IMR-90 (cell line): ENCODE data around the gene DNM3. TPM values are rescaled to one million over a fixed set of nuclear protein-coding genes. Genes with fewer than 3 reads are reported as not detected.

Experiments
- ATAC-seq: fragments of 200-7000 bp; cut with Tn5 transposase; 2 replicates; pipeline ENCODE4 v1.9.1; 2020; ENCODE audit warnings: low read depth, mild to moderate bottlenecking, moderate library complexity
- BruUV-seq: library from RNA; stranded (reverse); fragments of 400-500 nt; replicated peaks from 2 replicates; lab custom pipeline; 2021; lab: Mats Ljungman, UMichigan
- CTCF ChIA-PET: fragments of 300-600 bp; formaldehyde crosslinking; extraction: SDS; loops from one replicate; lab custom pipeline; 2021; ENCODE audit warnings: antibody characterized with exemption; lab: Yijun Ruan, JAX
- POLR2A ChIA-PET: fragments of 300-600 bp; sonication (Branson Sonifier 250); formaldehyde crosslinking; loops from one replicate; lab custom pipeline; 2022; ENCODE audit warnings: antibody characterized with exemption; ENCODE audit not compliant: unreplicated experiment; lab: Charles Lee
- DNase-seq: peaks from one replicate; pipeline ENCODE4 v3.0.0; 2013
- H2AFZ ChIP-seq: replicated peaks from 2 replicates; pipeline ENCODE3; 2013; ENCODE audit warnings: low read length, mild to moderate bottlenecking; ENCODE audit not compliant: poor library complexity
- H2AK5ac ChIP-seq: 2 replicates; pipeline ENCODE4 v1.6.1; 2013; ENCODE audit warnings: low read depth, low read length, inconsistent platforms
- H2AK9ac ChIP-seq: replicated peaks from 2 replicates; pipeline ENCODE3; 2013; ENCODE audit warnings: mild to moderate bottlenecking, low read depth, low read length, moderate library complexity; ENCODE audit not compliant: poor library complexity
- H2BK120ac ChIP-seq: 2 replicates; pipeline ENCODE4 v1.6.1; 2013; ENCODE audit warnings: low read depth, low read length, inconsistent platforms
- H2BK15ac ChIP-seq: 3 replicates; pipeline ENCODE4 v1.6.1; 2013; ENCODE audit warnings: low read depth, low read length, inconsistent platforms
- H2BK20ac ChIP-seq: 2 replicates; pipeline ENCODE4 v1.6.1; 2013; ENCODE audit warnings: low read depth, mild to moderate bottlenecking, inconsistent platforms, low read length, moderate library complexity
- H2BK5ac ChIP-seq: 2 replicates; pipeline ENCODE4 v1.6.1; 2013; ENCODE audit warnings: mild to moderate bottlenecking, low read depth, low read length, inconsistent platforms; ENCODE audit not compliant: poor library complexity, severe bottlenecking
- H3K14ac ChIP-seq: replicated peaks from 2 replicates; pipeline ENCODE4 v1.6.1; 2013; ENCODE audit warnings: low read depth, low read length, inconsistent platforms
- H3K18ac ChIP-seq: 2 replicates; pipeline ENCODE4 v1.6.1; 2013; ENCODE audit warnings: low read depth, low read length, control low read depth
- H3K23ac ChIP-seq: 2 replicates; pipeline ENCODE4 v1.6.1; 2013; ENCODE audit warnings: low read depth, low read length, inconsistent platforms
- H3K27ac ChIP-seq: 2 replicates; pipeline ENCODE4 v1.5.1; 2013; ENCODE audit warnings: mild to moderate bottlenecking, control low read depth, low read length; ENCODE audit not compliant: insufficient read depth
- H3K27me3 ChIP-seq: 2 replicates; pipeline ENCODE4 v1.6.1; 2013; ENCODE audit warnings: low read length; ENCODE audit not compliant: control insufficient read depth, insufficient read depth
- H3K36me3 ChIP-seq: 2 replicates; pipeline ENCODE4 v1.6.1; 2013; ENCODE audit warnings: low read length, mixed read lengths; ENCODE audit not compliant: control insufficient read depth, insufficient read depth
- H3K4ac ChIP-seq: 2 replicates; pipeline ENCODE4 v1.6.1; 2013; ENCODE audit warnings: low read depth, low read length, inconsistent platforms
- H3K4me1 ChIP-seq: 2 replicates; pipeline ENCODE4 v1.6.1; 2013; ENCODE audit warnings: low read length, mixed read lengths; ENCODE audit not compliant: control insufficient read depth, insufficient read depth
- H3K4me2 ChIP-seq: 2 replicates; pipeline ENCODE4 v1.6.1; 2013; ENCODE audit warnings: low read depth, mild to moderate bottlenecking, control low read depth, low read length, moderate library complexity
- H3K4me3 ChIP-seq: 2 replicates; pipeline ENCODE4 v1.5.1; 2013; ENCODE audit warnings: low read depth, mild to moderate bottlenecking, control low read depth, low read length, moderate library complexity; ENCODE audit not compliant: insufficient read depth
- H3K56ac ChIP-seq: 2 replicates; pipeline ENCODE4 v1.6.1; 2013; ENCODE audit warnings: low read length, inconsistent platforms; ENCODE audit not compliant: insufficient read depth; ENCODE audit errors: extremely low read depth
- H3K79me1 ChIP-seq, 2 experiments: 2 replicates each; pipeline ENCODE4 v1.6.1; 2013; ENCODE audit warnings: low read length in 2 of 2, inconsistent platforms in 1 of 2, low read depth in 1 of 2
- H3K9ac ChIP-seq: 2 replicates; pipeline ENCODE4 v1.6.1; 2013; ENCODE audit warnings: low read depth, low read length, control low read depth
- H3K9me1 ChIP-seq: 2 replicates; pipeline ENCODE4 v1.6.1; 2013; ENCODE audit warnings: low read length, inconsistent platforms; ENCODE audit not compliant: insufficient read depth
- H3K9me3 ChIP-seq: 2 replicates; pipeline ENCODE4 v1.6.1; 2013; ENCODE audit warnings: low read length; ENCODE audit not compliant: control insufficient read depth, insufficient read depth
- H4K20me1 ChIP-seq: 2 replicates; pipeline ENCODE4 v1.6.1; 2013; ENCODE audit warnings: low read length, inconsistent platforms; ENCODE audit not compliant: insufficient read depth
- H4K5ac ChIP-seq: 2 replicates; pipeline ENCODE4 v1.6.1; 2013; ENCODE audit warnings: mild to moderate bottlenecking, low read depth, low read length, control low read depth
- H4K8ac ChIP-seq, 2 experiments: 2 replicates each; pipeline ENCODE4 v1.6.1; 2013; ENCODE audit warnings: low read depth in 2 of 2, low read length in 2 of 2, control low read depth in 1 of 2, inconsistent platforms in 1 of 2
- H4K91ac ChIP-seq: 2 replicates; pipeline ENCODE4 v1.6.1; 2013; ENCODE audit warnings: low read depth, low read length, inconsistent platforms; ENCODE audit not compliant: insufficient read depth
- BHLHE40 ChIP-seq: fragments of 150-350 bp; IDR thresholded peaks from 2 replicates; pipeline ENCODE4 v1.6.1; 2016; ENCODE audit warnings: mild to moderate bottlenecking, low read depth, low read length
- CEBPB ChIP-seq: IDR thresholded peaks from 2 replicates; pipeline ENCODE4 v1.6.1; 2012; ENCODE audit warnings: low read depth, low read length, improper control_type of control experiment
- FOS ChIP-seq: fragments of 150-350 bp; IDR thresholded peaks from 2 replicates; pipeline ENCODE4 v1.6.1; 2016; ENCODE audit warnings: low read depth, low read length
- NFE2L2 ChIP-seq: fragments of 150-350 bp; IDR thresholded peaks from 2 replicates; pipeline ENCODE4 v1.6.1; 2016; ENCODE audit warnings: low read depth, mild to moderate bottlenecking, low read length
- POLR2A ChIP-seq: IDR thresholded peaks from 2 replicates; pipeline ENCODE4 v1.6.1; 2012; ENCODE audit warnings: mild to moderate bottlenecking, low read depth, low read length
- SMC3 ChIP-seq: fragments of 150-350 bp; IDR thresholded peaks from 2 replicates; pipeline ENCODE4 v1.6.1; 2016; ENCODE audit warnings: low read depth, mild to moderate bottlenecking, antibody characterized with exemption, low read length, moderate library complexity
- WGBS, 2 experiments: methylation state at CpG; one replicate each; pipeline versions ENCODE4 v1.1.5 to v1.1.7; 2013; ENCODE audit warnings: missing lambda C conversion rate in 2 of 2; ENCODE audit not compliant: insufficient read length in 1 of 2; ENCODE audit errors: extremely low coverage in 2 of 2; 5-methylcytosine and 5-hydroxymethylcytosine counted together
- dilution Hi-C: fragments of 300-500 bp; cut with HindIII; formaldehyde crosslinking; loops from one replicate; pipeline ENCODE4 v1.14.3; 2018; ENCODE audit warnings: low sequenced_read_pairs; ENCODE audit not compliant: unreplicated experiment
- in situ Hi-C: fragments of 300-500 bp; cut with MboI; formaldehyde crosslinking; loops from 3 replicates; pipeline ENCODE4 v1.14.3; 2019; ENCODE audit warnings: low sequenced_read_pairs, inconsistent platforms, mixed read lengths
- intact Hi-C: fragments of 100-400 bp; cut with micrococcal nuclease; formaldehyde crosslinking; loops from 2 replicates; pipeline ENCODE4 v1.10.0; 2022
- polyA plus RNA-seq, 3 experiments: library from polyadenylated mRNA; depleted of rRNA; stranded (reverse); fragments of >200 nt; gene quantifications; 2 replicates each; pipeline ENCODE4 v1.2.3, GENCODE V29; 2012; ENCODE audit warnings: low replicate concordance in 1 of 3
- total RNA-seq: library from RNA; depleted of rRNA; stranded (reverse); fragments of >200 nt; gene quantifications from 2 replicates; pipeline ENCODE4 v1.2.3, GENCODE V29; 2012
- TF ChIP-seq, protein P1 (sequence below): fragments of 150-350 bp; IDR thresholded peaks from 2 replicates; pipeline ENCODE4 v1.6.1; 2017; ENCODE audit warnings: mild to moderate bottlenecking, antibody characterized with exemption, low read length, low read depth

The DNM3 gene
- total and polyA plus RNA-seq, 2 of the 4 experiments (the other 2 are of a cell fraction): 0.36 TPM

DNA sequence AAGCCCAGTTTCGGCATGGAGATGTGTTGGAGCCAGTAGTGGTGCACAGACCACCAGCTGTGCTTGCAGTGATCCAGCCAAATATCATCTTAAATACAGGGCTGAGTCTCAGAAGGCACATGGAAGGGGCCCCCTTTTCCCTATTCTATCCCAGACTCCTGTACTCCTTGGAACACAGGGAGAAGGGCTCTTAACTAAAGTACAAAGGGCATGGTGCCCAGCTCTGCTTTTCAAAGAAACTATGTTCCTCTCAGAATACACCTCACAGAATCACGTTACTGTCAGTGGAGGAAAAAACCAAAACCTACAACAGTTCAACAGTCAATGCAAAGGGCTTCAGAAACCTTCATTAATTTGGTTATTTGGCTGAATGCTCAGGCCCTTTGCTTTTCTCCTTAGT, 398.6 kb downstream of the DNM3 start:
- POLR2A ChIA-PET: interaction anchor here (0.6 kb wide), 1 partner anchor 97 kb away, joined by 4 read pairs; no protein-coding TSS in a partner anchor
- Histone ChIP-seq H3K9me3 (no peaks in the 10 kb centered on the region), H2BK5ac (no peak overlapping the region), H4K91ac (no peak overlapping the region), H3K4ac (no peak overlapping the region), H3K27ac (no peak overlapping the region), H2AK9ac (no peak overlapping the region), H3K18ac (no peak overlapping the region), H3K9me1 (no peaks in the 10 kb centered on the region; the same call in 1 of the 2 replicates), H2AFZ (no peak overlapping the region), H3K79me1 (no peaks in the 10 kb centered on the region), H4K20me1 (no peaks in the 10 kb centered on the region), H3K36me3 (no peaks in the 10 kb centered on the region), H3K23ac (no peak overlapping the region), H3K14ac (no peak overlapping the region), H3K27me3 (no peaks in the 10 kb centered on the region), H3K56ac (no peak overlapping the region), H3K4me3 (no peak overlapping the region), H4K5ac (no peak overlapping the region), H2BK20ac (no peak overlapping the region), H2BK15ac (no peak overlapping the region), H3K4me2 (no peak overlapping the region), H2BK120ac (no peak overlapping the region), H4K8ac (no peak overlapping the region), H3K4me1 (no peaks in the 10 kb centered on the region), H2AK5ac (no peak overlapping the region), H3K9ac (no peak overlapping the region)
- CTCF ChIA-PET: interaction anchor here (1.1 kb wide), 1 partner anchor 10 kb away, joined by 3 read pairs; no protein-coding TSS in a partner anchor
- intact Hi-C loops: no loop called here
- no TSS peak for BruUV-seq
- WGBS, 2 experiments: no CpG with 5 or more reads among the region's 2 CpGs
- in situ Hi-C loops: no loop called here
- DNase-seq (no peak), ATAC-seq (no peak)
- dilution Hi-C loops: no loop called here
- TF ChIP-seq BHLHE40: no peak
- TF ChIP-seq SMC3: no peak
- no peak for TF ChIP-seq POLR2A
- TF ChIP-seq, protein P1, sequence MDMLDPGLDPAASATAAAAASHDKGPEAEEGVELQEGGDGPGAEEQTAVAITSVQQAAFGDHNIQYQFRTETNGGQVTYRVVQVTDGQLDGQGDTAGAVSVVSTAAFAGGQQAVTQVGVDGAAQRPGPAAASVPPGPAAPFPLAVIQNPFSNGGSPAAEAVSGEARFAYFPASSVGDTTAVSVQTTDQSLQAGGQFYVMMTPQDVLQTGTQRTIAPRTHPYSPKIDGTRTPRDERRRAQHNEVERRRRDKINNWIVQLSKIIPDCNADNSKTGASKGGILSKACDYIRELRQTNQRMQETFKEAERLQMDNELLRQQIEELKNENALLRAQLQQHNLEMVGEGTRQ: no peak
- TF ChIP-seq NFE2L2: no peak
- TF ChIP-seq CEBPB: no peak
- no peak for TF ChIP-seq FOS
